BJ (cell line): ENCODE data around the gene AKAP6. TPM values are rescaled to one million over a fixed set of nuclear protein-coding genes. Genes with fewer than 3 reads are reported as not detected.

Experiments used
- CTCF ChIA-PET: fragments of 350-600 bp; formaldehyde crosslinking; extraction: SDS; loops from one replicate; lab custom pipeline; 2021; ENCODE audit warnings: antibody characterized with exemption, inconsistent platforms; lab: Yijun Ruan, JAX
- POLR2A ChIA-PET: fragments of 300-600 bp; sonication (Branson Sonifier 250); formaldehyde crosslinking; extraction: SDS; loops from one replicate; lab custom pipeline; 2021; ENCODE audit warnings: antibody characterized with exemption; lab: Charles Lee
- DNase-seq: peaks from one replicate; pipeline ENCODE4 v3.0.0-alpha.2; 2011; ENCODE audit warnings: low read depth
- H3K27me3 ChIP-seq: 2 replicates; pipeline ENCODE4 v1.6.0; 2011; ENCODE audit warnings: low read length; ENCODE audit not compliant: control insufficient read depth, insufficient read depth
- H3K36me3 ChIP-seq: 2 replicates; pipeline ENCODE4 v1.5.1; 2011; ENCODE audit warnings: low read length; ENCODE audit not compliant: control insufficient read depth, insufficient read depth
- H3K4me3 ChIP-seq: 2 replicates; pipeline ENCODE4 v1.5.1; 2011; ENCODE audit warnings: low read depth, mild to moderate bottlenecking, control low read depth, low read length
- polyA plus RNA-seq: library from polyadenylated mRNA; depleted of rRNA; stranded (reverse); fragments of >200 nt; gene quantifications from 2 replicates; pipeline ENCODE4 v1.2.3, GENCODE V29; 2011
- TF ChIP-seq, protein P1 (sequence below): IDR thresholded peaks from 2 replicates; pipeline ENCODE4 v1.5.1; 2011; ENCODE audit warnings: low read depth, mild to moderate bottlenecking, control low read depth, inconsistent platforms, low read length, moderate library complexity; ENCODE audit not compliant: insufficient read depth

Gene AKAP6
- polyA plus RNA-seq, 1 experiment = 18.5 TPM

- Histone ChIP-seq H3K36me3 (no peaks in the 10 kb centered on the region), H3K27me3 (no peaks in the 10 kb centered on the region), H3K4me3 (no peak overlapping the region)
- no peak for DNase-seq
- TF ChIP-seq, protein P1, sequence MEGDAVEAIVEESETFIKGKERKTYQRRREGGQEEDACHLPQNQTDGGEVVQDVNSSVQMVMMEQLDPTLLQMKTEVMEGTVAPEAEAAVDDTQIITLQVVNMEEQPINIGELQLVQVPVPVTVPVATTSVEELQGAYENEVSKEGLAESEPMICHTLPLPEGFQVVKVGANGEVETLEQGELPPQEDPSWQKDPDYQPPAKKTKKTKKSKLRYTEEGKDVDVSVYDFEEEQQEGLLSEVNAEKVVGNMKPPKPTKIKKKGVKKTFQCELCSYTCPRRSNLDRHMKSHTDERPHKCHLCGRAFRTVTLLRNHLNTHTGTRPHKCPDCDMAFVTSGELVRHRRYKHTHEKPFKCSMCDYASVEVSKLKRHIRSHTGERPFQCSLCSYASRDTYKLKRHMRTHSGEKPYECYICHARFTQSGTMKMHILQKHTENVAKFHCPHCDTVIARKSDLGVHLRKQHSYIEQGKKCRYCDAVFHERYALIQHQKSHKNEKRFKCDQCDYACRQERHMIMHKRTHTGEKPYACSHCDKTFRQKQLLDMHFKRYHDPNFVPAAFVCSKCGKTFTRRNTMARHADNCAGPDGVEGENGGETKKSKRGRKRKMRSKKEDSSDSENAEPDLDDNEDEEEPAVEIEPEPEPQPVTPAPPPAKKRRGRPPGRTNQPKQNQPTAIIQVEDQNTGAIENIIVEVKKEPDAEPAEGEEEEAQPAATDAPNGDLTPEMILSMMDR = no peak
- ChIA-PET CTCF (no interaction called here), POLR2A (no interaction called here)
These were observed 277.2 kb downstream of the AKAP6 start for GRCh38 chr14:32606301-32606700.

DNA sequence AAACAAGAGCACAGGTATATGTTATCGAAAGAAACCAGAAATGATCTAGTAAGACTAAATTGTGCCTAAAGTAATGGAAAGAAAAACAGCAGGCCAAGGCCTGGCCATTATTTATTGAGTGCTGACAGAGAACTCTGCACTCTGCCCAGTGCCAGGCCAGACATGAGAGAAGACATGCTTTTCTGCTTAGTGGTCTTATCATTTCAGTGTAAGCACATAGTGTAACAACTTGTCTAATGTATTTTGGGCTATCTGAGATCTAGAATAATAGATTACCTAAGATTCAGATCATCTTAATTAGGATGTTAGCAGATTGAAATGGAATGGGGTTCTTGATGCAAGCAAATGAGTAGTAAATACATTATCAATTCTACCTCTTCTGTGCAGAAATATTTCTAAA, 278.3 kb downstream of the AKAP6 start:
- POLR2A ChIA-PET = no interaction called here
- no peaks in the 10 kb centered on the region for H3K36me3 ChIP-seq
- TF ChIP-seq, protein P1 = no peak
- no peak overlapping the region for H3K4me3 ChIP-seq
- H3K27me3 ChIP-seq = no peaks in the 10 kb centered on the region
- CTCF ChIA-PET = no interaction called here
- no peak for DNase-seq

- H3K4me3 ChIP-seq = no peak overlapping the region
- ChIA-PET POLR2A (interaction anchor here (0.6 kb wide), 1 partner anchor 10 kb away, joined by 4 read pairs; no protein-coding TSS in a partner anchor), CTCF (no interaction called here)
- no peak for DNase-seq
- TF ChIP-seq, protein P1 = no peak
- H3K36me3 ChIP-seq = no peaks in the 10 kb centered on the region
- H3K27me3 ChIP-seq = no peaks in the 10 kb centered on the region
These were observed 279.8 kb downstream of the AKAP6 start for GRCh38 chr14:32608857-32609256.

GRCh38 chr14:32609388-32609787, 280.3 kb downstream of the AKAP6 start:
- CTCF ChIA-PET = interaction anchor here (0.6 kb wide), 1 partner anchor 99 kb away, joined by 3 read pairs; no protein-coding TSS in a partner anchor
- POLR2A ChIA-PET = no interaction called here
- H3K36me3 ChIP-seq = no peaks in the 10 kb centered on the region
- DNase-seq = no peak
- TF ChIP-seq, protein P1 = no peak
- H3K4me3 ChIP-seq = no peak overlapping the region
- H3K27me3 ChIP-seq = no peaks in the 10 kb centered on the region

DNA sequence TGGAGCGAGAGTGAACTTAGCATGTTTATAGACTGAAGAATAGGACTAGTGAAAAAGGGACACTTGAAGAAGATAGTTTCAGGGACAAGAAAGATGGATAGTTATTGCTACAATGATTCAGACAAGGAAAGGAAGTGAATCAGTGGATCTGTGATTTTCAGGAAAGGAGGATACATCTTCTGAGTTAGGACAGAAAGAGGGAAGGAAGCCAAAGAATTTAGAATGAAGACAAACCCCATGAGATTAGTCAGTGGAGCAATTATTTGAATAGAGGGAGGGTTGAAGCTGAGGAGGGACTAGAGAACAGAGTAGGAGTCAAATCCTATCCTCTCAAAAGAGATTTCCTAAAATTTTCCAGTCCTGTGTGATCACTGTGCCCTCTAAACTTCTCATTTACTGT, 282.7 kb downstream of the AKAP6 start:
- Histone ChIP-seq H3K36me3 (no peaks in the 10 kb centered on the region), H3K4me3 (no peak overlapping the region), H3K27me3 (no peaks in the 10 kb centered on the region)
- CTCF ChIA-PET = interaction anchor here (0.6 to 1.1 kb wide), 3 partner anchors 10 to 19 kb away, joined by 3 read pairs; no protein-coding TSS in a partner anchor
- TF ChIP-seq, protein P1 = no peak
- DNase-seq = peak; percentile 71
- POLR2A ChIA-PET = interaction anchor here (0.5 kb wide), 1 partner anchor 132 kb away, joined by 4 read pairs; no protein-coding TSS in a partner anchor
